ENCODE results near the gene RERG. TPM values are rescaled to one million over a fixed set of nuclear protein-coding genes. Genes with fewer than 3 reads are reported as not detected.

Gene RERG
- total RNA-seq, 2 donors from 2014 or later, result 0.42 to 1.4 TPM

DNA sequence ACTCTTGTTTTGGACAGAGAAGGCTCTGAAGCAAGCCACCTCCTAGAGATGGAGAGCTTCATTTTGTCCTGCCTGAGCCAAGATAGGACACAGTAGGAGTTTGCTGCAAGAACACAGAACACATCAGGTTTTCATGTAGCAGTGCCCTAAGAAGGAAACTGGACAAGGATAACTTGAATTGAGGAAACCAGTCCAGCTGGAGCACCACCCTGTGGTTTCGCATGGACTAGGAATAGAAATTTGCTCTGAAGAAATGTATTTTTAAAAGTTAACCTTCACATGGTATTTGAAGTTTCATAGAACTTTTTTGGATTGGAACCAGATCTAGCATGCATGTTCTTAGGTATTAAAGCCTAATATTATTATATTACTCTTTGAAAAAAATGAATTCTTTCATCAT, 68.8 kb downstream of the RERG start:
- Mint-ChIP-seq H3K4me3 (no peak overlapping the region), H3K27me3 (ENCODE audit: insufficient read depth) (no peaks in the 10 kb centered on the region), H3K9me3 (no peaks in the 10 kb centered on the region), H3K36me3 (ENCODE audit: low read depth) (no peaks in the 10 kb centered on the region), H3K4me1 (peaks cover 35% of the 10 kb centered on the region), H3K27ac (no peak overlapping the region)
- Histone ChIP-seq H3K9me3 (ENCODE audit: control insufficient read depth, low read length) (no peaks in the 10 kb centered on the region), H3K4me1 (ENCODE audit: control insufficient read depth, insufficient read depth, low read length) (peaks cover 5% of the 10 kb centered on the region), H3K27me3 (ENCODE audit: control insufficient read depth, insufficient read depth, low read length, poor library complexity, severe bottlenecking) (no peaks in the 10 kb centered on the region), H3K9ac (ENCODE audit: extremely low read depth, low read length, poor library complexity, severe bottlenecking) (no peak overlapping the region), H3K36me3 (ENCODE audit: control insufficient read depth, insufficient read depth, low read length) (no peaks in the 10 kb centered on the region), H3K27ac (ENCODE audit: low read depth, low read length) (no peak overlapping the region), H3K4me3 (ENCODE audit: low read length) (no peak overlapping the region)
- peak; percentile 55 for TF ChIP-seq CTCF (conservative IDR thresholded peaks at IDR 0.05)
- DNase-seq, result no peak
- WGBS, 2 experiments (ENCODE audit: insufficient coverage in 1 of 2, insufficient read length in 1 of 2), result 83 to 95% methylated on average over 1 of the region's 1 CpG

DNA sequence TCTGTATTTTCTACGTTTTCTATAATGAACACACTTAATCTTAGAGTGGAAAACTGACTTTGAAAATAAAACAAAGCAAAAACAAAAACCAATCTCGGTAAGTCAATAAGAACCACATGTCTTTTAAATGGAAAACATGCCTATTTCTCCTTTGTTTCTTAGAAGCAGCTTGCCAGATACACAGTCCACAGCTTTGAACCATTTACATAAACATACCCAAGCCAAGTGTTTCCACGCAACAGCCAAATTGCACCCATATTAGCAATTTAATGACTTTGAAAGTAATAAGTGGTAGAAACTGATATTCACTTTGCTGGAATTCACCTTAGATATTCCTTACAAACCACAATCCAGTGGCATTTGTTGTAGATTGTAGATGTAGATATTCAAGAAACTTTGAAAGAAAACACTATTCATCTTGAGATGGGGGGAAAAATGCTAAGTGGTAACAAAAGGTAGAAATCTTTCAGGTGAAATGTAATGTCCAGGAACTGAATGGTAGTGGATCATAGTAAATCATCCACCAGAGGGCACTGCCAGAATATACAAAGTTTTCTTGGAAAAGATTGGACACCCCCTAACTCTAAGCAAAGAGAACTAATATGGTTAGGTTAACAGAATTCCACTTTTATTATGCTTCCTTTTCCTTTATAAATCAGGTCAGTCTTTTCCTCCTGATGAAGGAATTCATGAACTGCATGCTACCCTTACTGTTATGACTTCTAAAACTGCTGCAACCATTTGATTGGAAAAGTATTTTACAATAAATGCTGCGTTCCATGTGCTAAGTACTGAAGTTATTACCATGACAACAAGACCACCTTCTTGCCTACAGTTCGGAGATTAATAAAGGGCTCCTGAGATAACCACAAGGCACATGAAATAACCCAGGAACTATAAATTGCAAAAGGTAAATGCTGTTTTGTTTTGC, 69.8 kb downstream of the RERG start:
- Mint-ChIP-seq H3K4me1 (peaks cover 25% of the 10 kb centered on the region), H3K27me3 (ENCODE audit: insufficient read depth) (no peaks in the 10 kb centered on the region), H3K27ac (no peak overlapping the region), H3K36me3 (ENCODE audit: low read depth) (no peaks in the 10 kb centered on the region), H3K4me3 (no peak overlapping the region), H3K9me3 (no peaks in the 10 kb centered on the region)
- Histone ChIP-seq H3K27me3 (ENCODE audit: control insufficient read depth, insufficient read depth, low read length, poor library complexity, severe bottlenecking) (no peaks in the 10 kb centered on the region), H3K27ac (ENCODE audit: low read depth, low read length) (no peak overlapping the region), H3K9ac (ENCODE audit: extremely low read depth, low read length, poor library complexity, severe bottlenecking) (no peak overlapping the region), H3K36me3 (ENCODE audit: control insufficient read depth, insufficient read depth, low read length) (no peaks in the 10 kb centered on the region), H3K9me3 (ENCODE audit: control insufficient read depth, low read length) (no peaks in the 10 kb centered on the region), H3K4me1 (ENCODE audit: control insufficient read depth, insufficient read depth, low read length) (peaks cover 8% of the 10 kb centered on the region), H3K4me3 (ENCODE audit: low read length) (no peak overlapping the region)
- no peak for DNase-seq
- WGBS, 2 experiments (ENCODE audit: insufficient coverage in 1 of 2, insufficient read length in 1 of 2), result 67 to 88% methylated on average over 3 to 4 of the region's 5 CpGs
- TF ChIP-seq CTCF (conservative IDR thresholded peaks at IDR 0.05), result peak; percentile 91

DNA sequence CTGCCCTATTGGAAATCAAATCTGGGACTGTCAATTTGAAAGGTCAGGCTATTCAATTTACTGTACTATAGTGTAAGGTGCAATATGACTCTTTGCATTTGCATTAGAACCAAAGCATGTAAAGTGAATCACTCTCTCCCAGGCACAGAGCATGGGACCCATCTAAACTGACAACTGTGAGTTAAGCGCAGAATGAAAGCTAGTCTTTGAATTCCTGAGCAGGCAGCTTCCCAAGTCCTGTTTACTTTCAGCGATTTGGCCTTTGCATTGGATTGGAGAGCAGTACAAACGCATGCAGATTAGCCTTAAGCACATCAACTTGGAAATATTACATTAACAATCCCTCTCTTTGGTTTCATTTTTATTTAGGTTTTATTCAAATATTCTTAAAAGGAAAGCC, 74.6 kb downstream of the RERG start:
- Mint-ChIP-seq H3K27me3 (ENCODE audit: insufficient read depth) (no peaks in the 10 kb centered on the region), H3K9me3 (no peaks in the 10 kb centered on the region), H3K4me3 (no peak overlapping the region), H3K27ac (no peak overlapping the region), H3K4me1 (peaks cover 11% of the 10 kb centered on the region), H3K36me3 (ENCODE audit: low read depth) (no peaks in the 10 kb centered on the region)
- Histone ChIP-seq H3K4me1 (ENCODE audit: control insufficient read depth, insufficient read depth, low read length) (peaks cover 7% of the 10 kb centered on the region), H3K27me3 (ENCODE audit: control insufficient read depth, insufficient read depth, low read length, poor library complexity, severe bottlenecking) (no peaks in the 10 kb centered on the region), H3K27ac (ENCODE audit: low read depth, low read length) (no peak overlapping the region), H3K9ac (ENCODE audit: extremely low read depth, low read length, poor library complexity, severe bottlenecking) (no peak overlapping the region), H3K4me3 (ENCODE audit: low read length) (no peak overlapping the region), H3K9me3 (ENCODE audit: control insufficient read depth, low read length) (no peaks in the 10 kb centered on the region), H3K36me3 (ENCODE audit: control insufficient read depth, insufficient read depth, low read length) (no peaks in the 10 kb centered on the region)
- 69 to 83% methylated on average over 3 of the region's 3 CpGs for WGBS, 2 experiments (ENCODE audit: insufficient coverage in 1 of 2, insufficient read length in 1 of 2)
- TF ChIP-seq CTCF (conservative IDR thresholded peaks at IDR 0.05), result no peak
- no peak for DNase-seq
